Nephron progenitor cell (in vitro differentiated cells): ENCODE data around the gene ACVR2B.
"Not testable (repeated sequence)": the region's sequence is repeated elsewhere in the genome, so short reads cannot be mapped to it uniquely, and the experiment has no call there.

ENCODE experiments used
- DNase-seq: peaks from one replicate; pipeline ENCODE4 v3.0.0; 2021
- H3K27ac Mint-ChIP-seq: 2 replicates; pipeline ENCODE4 v1.8.0; 2021; ENCODE audit warnings: mild to moderate bottlenecking, moderate library complexity, mixed read lengths
- H3K27me3 Mint-ChIP-seq: 2 replicates; pipeline ENCODE4 v1.8.0; 2021; ENCODE audit warnings: mild to moderate bottlenecking, low read depth, mixed read lengths; ENCODE audit not compliant: poor library complexity
- H3K36me3 Mint-ChIP-seq: 2 replicates; pipeline ENCODE4 v1.8.0; 2021; ENCODE audit warnings: low read depth, mixed read lengths
- H3K4me1 Mint-ChIP-seq: 2 replicates; pipeline ENCODE4 v1.8.0; 2021; ENCODE audit warnings: mixed read lengths
- H3K4me3 Mint-ChIP-seq: 2 replicates; pipeline ENCODE4 v1.8.0; 2021; ENCODE audit warnings: mild to moderate bottlenecking, moderate library complexity, mixed read lengths
- H3K9me3 Mint-ChIP-seq: 2 replicates; pipeline ENCODE4 v1.8.0; 2021; ENCODE audit warnings: mild to moderate bottlenecking, moderate library complexity, mixed read lengths
- CTCF ChIP-seq: fragments of 200-600 bp; sonication (generic); IDR thresholded peaks from 2 replicates; pipeline ENCODE4 v1.5.0; 2021; ENCODE audit warnings: antibody characterized with exemption

The ACVR2B gene

GRCh38 chr3:38443205-38443604 is 10.5 kb upstream of the ACVR2B start:
- not testable (repeated sequence) for H3K36me3 Mint-ChIP-seq, DNase-seq, H3K27ac Mint-ChIP-seq, H3K4me1 Mint-ChIP-seq, H3K27me3 Mint-ChIP-seq, H3K4me3 Mint-ChIP-seq
- peaks cover 26% of the 10 kb centered on the region for H3K9me3 Mint-ChIP-seq

DNA sequence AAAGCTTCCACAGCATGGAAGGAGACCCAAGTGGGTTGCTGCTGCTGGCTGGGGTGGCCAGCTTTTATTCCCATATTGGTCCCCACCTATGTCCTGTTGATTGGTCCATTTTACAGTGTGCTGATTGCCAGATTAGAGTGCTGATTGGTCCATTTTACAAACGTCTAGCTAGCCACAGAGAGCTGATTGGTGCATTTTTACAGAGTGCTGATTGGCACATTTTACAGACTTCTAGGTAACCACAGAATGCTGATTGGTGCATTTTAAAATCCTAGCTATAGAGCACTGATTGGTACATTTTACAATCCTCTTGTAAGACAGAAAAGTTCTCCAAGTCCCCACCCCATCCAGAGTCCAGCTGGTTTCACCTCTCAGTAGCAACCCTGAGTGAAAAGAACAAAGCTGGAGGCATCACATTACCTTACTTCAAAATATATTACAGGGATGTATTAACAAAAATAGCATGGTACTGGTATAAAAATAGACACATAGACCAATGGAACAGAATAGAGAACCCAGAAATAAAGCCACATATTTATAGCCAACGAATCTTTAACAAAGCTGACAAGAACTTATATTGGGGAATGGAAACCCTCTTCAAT is 7.5 kb upstream of the ACVR2B start:
- H3K27ac Mint-ChIP-seq = no peak overlapping the region
- H3K4me3 Mint-ChIP-seq = no peak overlapping the region

DNA sequence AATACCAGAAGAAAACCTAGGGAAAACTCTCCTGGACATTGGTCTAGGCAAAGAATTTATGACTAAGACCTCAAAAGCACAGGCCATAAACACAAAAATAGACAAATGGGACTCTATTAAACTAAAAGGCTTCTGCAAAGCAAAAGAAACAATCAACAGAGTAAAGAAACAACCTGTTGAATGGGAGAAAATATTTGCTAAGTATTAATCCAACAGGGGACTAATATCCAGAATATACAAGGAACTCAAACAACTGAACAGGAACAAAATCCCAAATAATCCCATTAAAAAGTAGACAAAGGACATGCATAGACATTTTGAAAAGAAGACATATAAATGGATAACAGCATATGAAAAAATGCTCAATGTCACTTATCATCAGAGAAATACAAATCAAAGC is 6.9 kb upstream of the ACVR2B start:
- peaks cover 14% of the 10 kb centered on the region for H3K36me3 Mint-ChIP-seq
- peaks cover 9% of the 10 kb centered on the region for H3K27me3 Mint-ChIP-seq
- no peak for DNase-seq
- H3K4me1 Mint-ChIP-seq = no peaks in the 10 kb centered on the region
- TF ChIP-seq CTCF = no peak
- no peak overlapping the region for H3K27ac Mint-ChIP-seq
- H3K4me3 Mint-ChIP-seq = no peak overlapping the region
- peaks cover 14% of the 10 kb centered on the region for H3K9me3 Mint-ChIP-seq

More for the DNA sequence above, 7.5 kb upstream of the ACVR2B start:
- no peak for TF ChIP-seq CTCF
- Mint-ChIP-seq H3K4me1 (peaks cover 3% of the 10 kb centered on the region), H3K36me3 (peaks cover 8% of the 10 kb centered on the region), H3K9me3 (peaks cover 10% of the 10 kb centered on the region), H3K27me3 (peaks cover 7% of the 10 kb centered on the region)
- no peak for DNase-seq

GRCh38 chr3:38450853-38451252 is 2.8 kb upstream of the ACVR2B start:
- Mint-ChIP-seq H3K27ac (no peak overlapping the region), H3K4me1 (peaks cover 14% of the 10 kb centered on the region), H3K4me3 (no peak overlapping the region), H3K27me3 (peaks cover 9% of the 10 kb centered on the region), H3K9me3 (peaks cover 14% of the 10 kb centered on the region), H3K36me3 (peaks cover 14% of the 10 kb centered on the region)
- no peak for TF ChIP-seq CTCF
- DNase-seq = no peak

GRCh38 chr3:38453913-38454177 is 155 bp downstream of the ACVR2B start:
- Mint-ChIP-seq H3K27me3 (peaks cover 9% of the 10 kb centered on the region), H3K36me3 (peaks cover 25% of the 10 kb centered on the region), H3K4me3 (peak overlapping the region; percentile 99), H3K9me3 (peaks cover 14% of the 10 kb centered on the region), H3K4me1 (peaks cover 44% of the 10 kb centered on the region), H3K27ac (no peak overlapping the region)
- TF ChIP-seq CTCF = no peak
- no peak for DNase-seq

DNA sequence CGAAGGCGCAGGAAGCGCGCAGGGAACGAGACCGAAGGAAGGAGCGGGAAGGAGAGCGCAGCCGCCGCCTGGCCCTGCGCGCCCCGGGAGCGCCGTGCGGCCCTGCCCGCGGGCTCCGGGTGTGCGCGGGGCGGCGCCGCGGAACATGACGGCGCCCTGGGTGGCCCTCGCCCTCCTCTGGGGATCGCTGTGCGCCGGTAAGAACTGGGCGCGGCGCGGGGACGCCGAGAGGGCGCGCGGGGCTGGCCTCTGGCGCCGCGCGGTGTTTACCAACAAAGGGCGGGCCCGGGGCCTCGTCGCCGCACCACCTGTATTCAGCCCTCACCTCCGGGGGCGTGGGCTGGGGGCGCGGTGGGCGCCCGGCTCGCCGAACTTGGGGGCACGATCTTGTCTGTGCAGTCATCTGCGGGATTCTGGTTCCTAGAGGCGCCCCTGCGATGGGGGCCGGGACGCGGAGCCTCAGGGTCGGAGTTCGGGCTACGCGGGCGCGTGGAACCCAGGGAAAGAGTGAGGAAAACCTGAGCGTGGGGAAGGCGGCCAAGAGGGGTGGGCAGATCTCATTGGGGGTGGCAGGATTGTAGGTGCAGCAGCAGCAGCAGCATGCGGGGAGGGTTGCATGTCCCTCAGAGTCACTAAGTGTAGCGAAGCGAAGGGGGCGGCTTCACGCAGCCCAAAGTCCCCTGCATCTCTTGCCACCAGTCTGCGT is 641 bp downstream of the ACVR2B start:
- H3K9me3 Mint-ChIP-seq = peaks cover 14% of the 10 kb centered on the region
- DNase-seq = peak; percentile 60
- no peak for TF ChIP-seq CTCF
- H3K27me3 Mint-ChIP-seq = peaks cover 9% of the 10 kb centered on the region
- peaks cover 25% of the 10 kb centered on the region for H3K36me3 Mint-ChIP-seq
- H3K4me3 Mint-ChIP-seq = peak overlapping the region; percentile 99
- peak overlapping the region; percentile 98 for H3K27ac Mint-ChIP-seq
- peaks cover 48% of the 10 kb centered on the region for H3K4me1 Mint-ChIP-seq
